Measurements from ENCODE around the gene GAREM1. TPM values are rescaled to one million over a fixed set of nuclear protein-coding genes. Genes with fewer than 3 reads are reported as not detected.
A peak's percentile ranks its signal among the peaks of the same experiment; 100 is the strongest.

GAREM1 gene
- total RNA-seq, 1 donor from 2014 or later = 8.6 TPM

- H3K36me3 ChIP-seq = no peaks in the 10 kb centered on the region
- no peak overlapping the region for H3K4me3 ChIP-seq
- DNase-seq = no peak
- TF ChIP-seq CTCF (IDR thresholded peaks at IDR 0.05; ENCODE audit: borderline replicate concordance) = no peak
- no peaks in the 10 kb centered on the region for H3K27me3 ChIP-seq (ENCODE audit: low read depth)
- H3K9me3 ChIP-seq (replicated peaks) = no peaks in the 10 kb centered on the region
- H3K27ac ChIP-seq (replicated peaks) = peak overlapping the region; percentile 21
- intact Hi-C loops (cut with micrococcal nuclease) = no loop called here
- peaks cover 71% of the 10 kb centered on the region for H3K4me1 ChIP-seq
Observed at GRCh38 chr18:32454593-32454992, 16.1 kb downstream of the GAREM1 start.

GRCh38 chr18:32450874-32451273, 19.8 kb downstream of the GAREM1 start:
- no peaks in the 10 kb centered on the region for H3K27me3 ChIP-seq (ENCODE audit: low read depth)
- H3K27ac ChIP-seq (replicated peaks) = no peak overlapping the region
- intact Hi-C loops (cut with micrococcal nuclease) = no loop called here
- peaks cover 54% of the 10 kb centered on the region for H3K4me1 ChIP-seq
- no peaks in the 10 kb centered on the region for H3K9me3 ChIP-seq (replicated peaks)
- DNase-seq = no peak
- no peak overlapping the region for H3K4me3 ChIP-seq
- TF ChIP-seq CTCF (IDR thresholded peaks at IDR 0.05; ENCODE audit: borderline replicate concordance) = no peak
- H3K36me3 ChIP-seq = no peaks in the 10 kb centered on the region

- H3K27me3 ChIP-seq (ENCODE audit: low read depth) = no peaks in the 10 kb centered on the region
- intact Hi-C loops (cut with micrococcal nuclease) = no loop called here
- peaks cover 49% of the 10 kb centered on the region for H3K4me1 ChIP-seq
- H3K9me3 ChIP-seq (replicated peaks) = no peaks in the 10 kb centered on the region
- H3K36me3 ChIP-seq = no peaks in the 10 kb centered on the region
- no peak for DNase-seq
- H3K4me3 ChIP-seq = no peak overlapping the region
- TF ChIP-seq CTCF (IDR thresholded peaks at IDR 0.05; ENCODE audit: borderline replicate concordance) = no peak
- no peak overlapping the region for H3K27ac ChIP-seq (replicated peaks)
Observed at GRCh38 chr18:32450026-32450691, 20.5 kb downstream of the GAREM1 start.

DNA sequence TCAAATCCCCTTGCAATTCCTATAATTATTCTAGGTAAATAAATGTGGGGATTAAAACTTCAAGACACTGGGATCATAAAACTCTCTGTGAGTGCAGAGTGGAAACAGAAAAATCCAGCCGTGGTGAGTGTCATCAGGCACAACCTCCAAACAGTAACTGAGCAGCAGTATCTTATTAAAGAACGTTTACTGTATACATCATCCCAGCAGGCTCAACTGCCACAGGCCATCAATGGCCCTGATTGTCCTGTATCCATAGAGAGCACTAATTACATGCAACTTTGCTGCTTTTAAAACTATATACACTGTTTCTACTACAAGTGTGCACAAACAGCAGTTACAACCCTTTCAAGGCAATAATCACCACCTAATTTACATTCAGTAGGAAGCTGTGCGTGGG, 23.9 kb downstream of the GAREM1 start:
- no peaks in the 10 kb centered on the region for H3K27me3 ChIP-seq (ENCODE audit: low read depth)
- no peak overlapping the region for H3K4me3 ChIP-seq
- peaks cover 68% of the 10 kb centered on the region for H3K4me1 ChIP-seq
- no peak for DNase-seq
- H3K36me3 ChIP-seq = no peaks in the 10 kb centered on the region
- no peak for TF ChIP-seq CTCF (IDR thresholded peaks at IDR 0.05; ENCODE audit: borderline replicate concordance)
- intact Hi-C loops (cut with micrococcal nuclease) = no loop called here
- no peak overlapping the region for H3K27ac ChIP-seq (replicated peaks)
- no peaks in the 10 kb centered on the region for H3K9me3 ChIP-seq (replicated peaks)

- DNase-seq = no peak
- intact Hi-C loops (cut with micrococcal nuclease) = no loop called here
- TF ChIP-seq CTCF (IDR thresholded peaks at IDR 0.05; ENCODE audit: borderline replicate concordance) = no peak
- Histone ChIP-seq H3K27ac (replicated peaks) (no peak overlapping the region), H3K4me3 (no peak overlapping the region), H3K27me3 (ENCODE audit: low read depth) (no peaks in the 10 kb centered on the region), H3K9me3 (replicated peaks) (no peaks in the 10 kb centered on the region), H3K4me1 (peaks cover 73% of the 10 kb centered on the region), H3K36me3 (no peaks in the 10 kb centered on the region)
Observed at GRCh38 chr18:32445846-32446245, 24.8 kb downstream of the GAREM1 start.

Data from left ventricle myocardium inferior (tissue), 1 donor.